ENCODE data around the gene UNC5C.
"Not testable (repeated sequence)": the region's sequence is repeated elsewhere in the genome, so short reads cannot be mapped to it uniquely, and the experiment has no call there.

Gene UNC5C

GRCh38 chr4:95181243-95181995, 367.4 kb downstream of the UNC5C start:
- no peak for DNase-seq (ENCODE audit: low spot score)

GRCh38 chr4:95180531-95181242, 368.1 kb downstream of the UNC5C start:
- no peak for DNase-seq (ENCODE audit: low spot score)

- no peak for DNase-seq (ENCODE audit: low spot score)
These were observed 369.8 kb downstream of the UNC5C start for GRCh38 chr4:95178938-95179337.

- DNase-seq (ENCODE audit: low spot score) = not testable (repeated sequence)
These were observed 377.4 kb downstream of the UNC5C start for GRCh38 chr4:95171377-95171776.

GRCh38 chr4:95170176-95170575, 378.6 kb downstream of the UNC5C start:
- DNase-seq (ENCODE audit: low spot score) = no peak

- DNase-seq (ENCODE audit: low spot score) = no peak
These were observed 381.0 kb downstream of the UNC5C start for GRCh38 chr4:95167805-95168204.

- peak; percentile 74 for DNase-seq (ENCODE audit: low spot score)
These were observed 382.7 kb downstream of the UNC5C start for GRCh38 chr4:95165926-95166524.

GRCh38 chr4:95162867-95163266, 385.9 kb downstream of the UNC5C start:
- DNase-seq (ENCODE audit: low spot score) = no peak

- no peak for DNase-seq (ENCODE audit: low spot score)
These were observed 386.8 kb downstream of the UNC5C start for GRCh38 chr4:95161781-95162469.

GRCh38 chr4:95159384-95159783, 389.4 kb downstream of the UNC5C start:
- no peak for DNase-seq (ENCODE audit: low spot score)

GRCh38 chr4:95158626-95159025, 390.1 kb downstream of the UNC5C start:
- no peak for DNase-seq (ENCODE audit: low spot score)

GRCh38 chr4:95158045-95158444, 390.7 kb downstream of the UNC5C start:
- DNase-seq (ENCODE audit: low spot score) = no peak

GRCh38 chr4:95157596-95157995, 391.2 kb downstream of the UNC5C start:
- DNase-seq (ENCODE audit: low spot score) = no peak

- no peak for DNase-seq (ENCODE audit: low spot score)
These were observed 392.4 kb downstream of the UNC5C start for GRCh38 chr4:95156452-95156765.

- DNase-seq (ENCODE audit: low spot score) = no peak
These were observed 392.9 kb downstream of the UNC5C start for GRCh38 chr4:95155759-95156451.

GRCh38 chr4:95153182-95153581, 395.6 kb downstream of the UNC5C start:
- no peak for DNase-seq (ENCODE audit: low spot score)

- no peak for DNase-seq (ENCODE audit: low spot score)
These were observed 397.5 kb downstream of the UNC5C start for GRCh38 chr4:95151255-95151654.

GRCh38 chr4:95142932-95143331, 405.8 kb downstream of the UNC5C start:
- no peak for DNase-seq (ENCODE audit: low spot score)

GRCh38 chr4:95141361-95141760, 407.4 kb downstream of the UNC5C start:
- DNase-seq (ENCODE audit: low spot score) = no peak

GRCh38 chr4:95139424-95139823, 409.3 kb downstream of the UNC5C start:
- DNase-seq (ENCODE audit: low spot score) = peak; percentile 5

GRCh38 chr4:95134016-95134415, 414.8 kb downstream of the UNC5C start:
- not testable (repeated sequence) for DNase-seq (ENCODE audit: low spot score)

GRCh38 chr4:95129821-95130311, 418.9 kb downstream of the UNC5C start:
- DNase-seq (ENCODE audit: low spot score) = peak; percentile 80

Data from LoVo (cell line).